Ovary (tissue), 9 donors: ENCODE data around the gene POLE3. TPM values are rescaled to one million over a fixed set of nuclear protein-coding genes. Genes with fewer than 3 reads are reported as not detected.
"Not testable (repeated sequence)": the region's sequence is repeated elsewhere in the genome, so short reads cannot be mapped to it uniquely, and the experiment has no call there.

Experiments
- DNase-seq, 5 donors: peaks; one replicate each; pipeline ENCODE4 v3.0.0-alpha.2; 2019 to 2020
- H3K27ac ChIP-seq, 2 donors: fragments of 200-600 bp; one replicate each; pipeline versions ENCODE4 v1.5.1 to v1.8.0; 2019 to 2022
- H3K27me3 ChIP-seq: fragments of 200-600 bp; one replicate; pipeline ENCODE4 v1.8.0; 2022
- H3K36me3 ChIP-seq: fragments of 200-600 bp; sonication (generic); one replicate; pipeline ENCODE4 v1.5.1; 2019
- H3K4me1 ChIP-seq: one replicate; pipeline ENCODE4 v1.8.1; 2013; ENCODE audit warnings: mild to moderate bottlenecking, moderate library complexity; ENCODE audit not compliant: insufficient read depth
- H3K4me3 ChIP-seq: fragments of 200-600 bp; sonication (generic); one replicate; pipeline ENCODE4 v1.5.1; 2017
- H3K9me3 ChIP-seq, 2 donors: fragments of 200-600 bp in 1 of 2; sonication (generic) in 1 of 2; one replicate each; pipeline versions ENCODE4 v1.5.1 to v1.8.1; 2013 to 2019; ENCODE audit warnings: mild to moderate bottlenecking in 1 of 2, moderate library complexity in 1 of 2
- EP300 ChIP-seq: sonication (generic); formaldehyde crosslinking; IDR thresholded peaks from one replicate; pipeline ENCODE4 v1.6.1; 2017; ENCODE audit warnings: antibody characterized with exemption
- POLR2A ChIP-seq: fragments of 450-650 bp; IDR thresholded peaks from one replicate; pipeline ENCODE4 v1.6.1; 2017; ENCODE audit warnings: antibody characterized with exemption, mild to moderate bottlenecking, moderate library complexity
- WGBS, 3 donors: extraction: QIAGEN DNeasy Blood & Tissue Kit in 1 of 3; methylation state at CpG; one replicate each; pipeline versions ENCODE4 v1.1.5 to v1.1.7; 2013 to 2017; 5-methylcytosine and 5-hydroxymethylcytosine counted together
- intact Hi-C, 4 donors: fragments of 100-400 bp; cut with DNase I; formaldehyde crosslinking; loops; one replicate each; pipeline versions ENCODE4 v1.11.0 to v1.15.1; 2022 to 2023
- polyA plus RNA-seq, 2 donors: library from polyadenylated mRNA; stranded (reverse); fragments of 200-250 nt in 1 of 2; fragments of 350-450 nt in 1 of 2; fragmentation: Illumina TruSeq in 1 of 2; extraction: RNeasy Lipid Tissue Mini Kit (QIAGEN cat#74804) in 1 of 2; gene quantifications; one replicate each; pipeline ENCODE4 v1.2.3, GENCODE V29; 2013 to 2014
- total RNA-seq, 7 donors: library from RNA; depleted of rRNA in 2 of 7; stranded (reverse); fragments of >200 nt in 2 of 7; fragmentation: NEBNext Ultra II Directional in 3 of 7; extraction: Animal tissue kit (Norgen Biotek cat#: 25700) in 3 of 7; gene quantifications; one replicate each; pipeline versions ENCODE4 v1.1.0 to v1.2.4, GENCODE V29; 2016 to 2023
- TF ChIP-seq, protein P1 (sequence below), 3 donors: fragments of 450-650 bp in 2 of 3; fragments of 200-600 bp in 1 of 3; IDR thresholded peaks; one replicate each; pipeline versions ENCODE4 v1.5.1 to v1.8.0; 2016 to 2022; ENCODE audit warnings: antibody characterized with exemption in 3 of 3, mild to moderate bottlenecking in 1 of 3
- donor health status: DM: no; HTN: no; CAD: no; lungs with moderate emphysema.
- donor health status: DM: no; HTN: no; CAD: no.
- donor health status: Bipolar disorder and iron deficiency.
- donor health status: DM: yes; HTN: yes; CAD: no.
- donor health status: DM: no; HTN: no; CAD: no.
- donor health status: DM: yes; HTN: yes; CAD: no.

Gene POLE3
- total and polyA plus RNA-seq, 9 donors = 12.3 to 53.6 (median 25.9) TPM

DNA sequence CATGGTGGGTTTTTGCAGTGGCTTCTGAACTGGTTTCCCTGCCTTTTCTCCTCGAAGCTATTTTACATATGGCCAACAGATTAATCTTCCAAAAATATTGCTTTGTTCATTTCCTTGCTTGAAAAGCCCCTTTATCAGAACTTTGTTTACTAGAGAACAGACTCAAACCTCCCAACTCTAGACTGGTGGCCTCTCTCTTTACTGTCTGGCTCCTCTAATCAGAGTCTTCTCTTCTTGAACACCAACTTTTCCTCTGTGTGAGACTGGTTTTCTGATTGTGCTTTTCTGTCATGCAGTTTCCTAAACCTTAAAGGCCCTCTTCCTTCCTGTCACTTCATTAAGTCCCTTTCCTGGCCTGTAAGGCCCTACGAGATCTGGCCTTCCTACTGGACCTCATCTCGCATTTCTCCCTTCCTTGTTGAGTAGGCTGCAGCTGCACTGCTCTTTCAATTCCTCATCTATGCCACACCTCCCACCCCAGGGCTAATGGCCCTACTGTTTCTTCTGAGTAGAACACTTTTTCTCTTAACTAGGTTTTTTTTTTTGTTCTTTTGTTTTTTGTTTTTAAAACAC is 5.8 kb upstream of the POLE3 start:
- TF ChIP-seq POLR2A (no peak), EP300 (no peak)
- TF ChIP-seq, protein P1, sequence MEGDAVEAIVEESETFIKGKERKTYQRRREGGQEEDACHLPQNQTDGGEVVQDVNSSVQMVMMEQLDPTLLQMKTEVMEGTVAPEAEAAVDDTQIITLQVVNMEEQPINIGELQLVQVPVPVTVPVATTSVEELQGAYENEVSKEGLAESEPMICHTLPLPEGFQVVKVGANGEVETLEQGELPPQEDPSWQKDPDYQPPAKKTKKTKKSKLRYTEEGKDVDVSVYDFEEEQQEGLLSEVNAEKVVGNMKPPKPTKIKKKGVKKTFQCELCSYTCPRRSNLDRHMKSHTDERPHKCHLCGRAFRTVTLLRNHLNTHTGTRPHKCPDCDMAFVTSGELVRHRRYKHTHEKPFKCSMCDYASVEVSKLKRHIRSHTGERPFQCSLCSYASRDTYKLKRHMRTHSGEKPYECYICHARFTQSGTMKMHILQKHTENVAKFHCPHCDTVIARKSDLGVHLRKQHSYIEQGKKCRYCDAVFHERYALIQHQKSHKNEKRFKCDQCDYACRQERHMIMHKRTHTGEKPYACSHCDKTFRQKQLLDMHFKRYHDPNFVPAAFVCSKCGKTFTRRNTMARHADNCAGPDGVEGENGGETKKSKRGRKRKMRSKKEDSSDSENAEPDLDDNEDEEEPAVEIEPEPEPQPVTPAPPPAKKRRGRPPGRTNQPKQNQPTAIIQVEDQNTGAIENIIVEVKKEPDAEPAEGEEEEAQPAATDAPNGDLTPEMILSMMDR (IDR thresholded peaks at IDR 0.05) = no peak
- intact Hi-C loops = no loop called here
- H3K9me3 ChIP-seq = no peaks in the 10 kb centered on the region
- no peak overlapping the region for H3K4me3 ChIP-seq
- no peak for DNase-seq
- peaks cover 2% of the 10 kb centered on the region for H3K4me1 ChIP-seq
- no peak overlapping the region for H3K27ac ChIP-seq
- H3K27me3 ChIP-seq = no peaks in the 10 kb centered on the region
- no peaks in the 10 kb centered on the region for H3K36me3 ChIP-seq
- 65 to 71% (median 71%) methylated on average over 3 of the region's 3 CpGs for whole genome bisulfite sequencing, 3 donors

DNA sequence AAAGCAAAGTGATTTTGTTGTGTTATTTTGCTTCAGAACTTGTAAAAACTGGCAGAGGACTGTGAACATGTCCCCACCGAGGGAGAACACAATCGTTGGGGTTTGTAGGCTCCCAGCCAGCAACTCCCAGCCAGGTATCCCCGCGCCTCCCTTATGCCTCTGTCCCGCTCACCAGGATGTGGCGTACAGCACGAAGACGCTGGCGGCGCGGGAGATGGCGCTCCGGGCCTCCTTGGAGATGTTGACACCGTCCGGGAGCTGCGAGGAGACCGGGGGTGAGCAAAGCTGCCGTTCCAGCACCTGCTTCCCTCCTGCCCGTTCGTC is 630 bp downstream of the POLE3 start:
- TF ChIP-seq POLR2A = no peak
- TF ChIP-seq, protein P1 (IDR thresholded peaks at IDR 0.05) = no peak
- TF ChIP-seq EP300 = no peak
- peak overlapping the region; percentile 75 for H3K4me3 ChIP-seq
- intact Hi-C loops = loop anchor here in 2 of 4 donors (10.0 kb wide), 2 partner anchors 105 to 135 kb away; partner anchors contain the start of genes CDC26 (in 1 of the 2), PRPF4 (in 1 of the 2) and RNF183 (in 1 of the 2)
- no peaks in the 10 kb centered on the region for H3K9me3 ChIP-seq
- H3K27me3 ChIP-seq = no peaks in the 10 kb centered on the region
- H3K27ac ChIP-seq = peak overlapping the region; percentile 96 to 98
- H3K36me3 ChIP-seq = no peaks in the 10 kb centered on the region
- peaks cover 3% of the 10 kb centered on the region for H3K4me1 ChIP-seq
- 0 to 1% (median 0%) methylated on average over 20 of the region's 20 CpGs for WGBS, 3 donors
- no peak for DNase-seq

DNA sequence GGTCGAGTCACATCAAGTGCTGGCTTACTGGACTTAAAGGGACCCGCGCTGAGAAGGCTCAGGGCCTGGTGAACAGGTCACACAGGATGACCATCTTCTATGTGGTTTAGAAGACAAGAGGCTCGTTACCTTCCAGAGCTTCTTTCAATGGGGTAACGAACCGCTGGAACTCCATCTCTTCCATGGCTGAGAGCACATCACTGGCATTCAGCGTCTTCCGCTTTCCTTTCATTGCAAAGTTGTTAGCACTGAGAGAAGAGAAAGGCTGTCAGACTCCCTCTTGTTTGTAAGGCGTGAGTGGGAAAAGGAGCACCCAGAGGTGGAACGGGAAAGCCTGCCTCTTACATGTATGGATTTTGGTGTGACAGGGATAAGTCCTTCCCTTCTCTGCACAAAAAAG is 994 bp downstream of the POLE3 start:
- TF ChIP-seq, protein P1 (IDR thresholded peaks at IDR 0.05) = no peak
- no peak for TF ChIP-seq EP300
- TF ChIP-seq POLR2A = no peak
- DNase-seq = no peak
- H3K4me1 ChIP-seq = peaks cover 3% of the 10 kb centered on the region
- intact Hi-C loops = loop anchor here in 2 of 4 donors (10.0 kb wide), 2 partner anchors 105 to 135 kb away; partner anchors contain the start of genes CDC26 (in 1 of the 2), PRPF4 (in 1 of the 2) and RNF183 (in 1 of the 2)
- H3K9me3 ChIP-seq = no peaks in the 10 kb centered on the region
- H3K36me3 ChIP-seq = no peaks in the 10 kb centered on the region
- H3K4me3 ChIP-seq = peak overlapping the region; percentile 75
- peak overlapping the region; percentile 96 to 98 for H3K27ac ChIP-seq
- 33 to 40% (median 35%) methylated on average over 10 of the region's 10 CpGs for WGBS, 3 donors
- H3K27me3 ChIP-seq = no peaks in the 10 kb centered on the region

DNA sequence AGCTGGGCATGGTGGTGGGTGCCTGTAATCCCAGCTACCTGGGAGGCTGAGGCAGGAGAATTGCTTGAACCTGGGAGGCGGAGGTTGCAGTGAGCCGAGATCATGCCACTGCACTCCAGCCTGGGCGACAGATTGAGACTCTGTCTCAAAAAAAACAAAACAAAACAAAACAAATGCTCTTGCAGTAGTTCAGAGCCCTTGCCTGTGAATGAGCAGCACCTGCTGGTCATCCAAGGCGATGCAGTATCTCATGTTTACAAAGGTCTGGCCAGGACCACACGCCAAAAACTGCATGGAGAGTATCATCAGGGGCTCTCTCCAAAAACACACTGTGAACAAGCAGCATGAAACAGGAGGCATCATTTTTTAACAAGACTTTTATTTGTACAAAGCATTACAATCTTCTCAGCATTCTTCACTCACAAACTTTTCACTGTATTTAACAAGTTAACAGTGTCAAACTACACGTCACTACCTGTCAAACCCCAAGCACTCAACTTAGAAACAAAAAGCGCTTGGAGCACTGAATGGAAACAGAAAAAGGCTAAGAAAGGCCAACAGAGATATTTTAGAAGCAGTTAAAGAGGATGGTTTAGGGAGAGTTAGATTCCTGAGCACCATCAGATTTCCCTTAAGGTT is 3.5 kb downstream of the POLE3 start:
- 20 to 28% (median 25%) methylated on average over 7 of the region's 7 CpGs for WGBS, 3 donors
- H3K36me3 ChIP-seq, H3K9me3 ChIP-seq, H3K27me3 ChIP-seq, H3K4me1 ChIP-seq, H3K27ac ChIP-seq, H3K4me3 ChIP-seq: not testable (repeated sequence)
- DNase-seq = peak; percentile 58 to 81 (median 66)
- intact Hi-C loops = loop anchor here in 2 of 4 donors (10.0 kb wide), 2 partner anchors 102 to 132 kb away; partner anchors contain the start of genes CDC26 (in 1 of the 2), PRPF4 (in 1 of the 2) and RNF183 (in 1 of the 2)
- TF ChIP-seq, protein P1 (IDR thresholded peaks at IDR 0.05) = peak; percentile 18 to 83 (median 60)

DNA sequence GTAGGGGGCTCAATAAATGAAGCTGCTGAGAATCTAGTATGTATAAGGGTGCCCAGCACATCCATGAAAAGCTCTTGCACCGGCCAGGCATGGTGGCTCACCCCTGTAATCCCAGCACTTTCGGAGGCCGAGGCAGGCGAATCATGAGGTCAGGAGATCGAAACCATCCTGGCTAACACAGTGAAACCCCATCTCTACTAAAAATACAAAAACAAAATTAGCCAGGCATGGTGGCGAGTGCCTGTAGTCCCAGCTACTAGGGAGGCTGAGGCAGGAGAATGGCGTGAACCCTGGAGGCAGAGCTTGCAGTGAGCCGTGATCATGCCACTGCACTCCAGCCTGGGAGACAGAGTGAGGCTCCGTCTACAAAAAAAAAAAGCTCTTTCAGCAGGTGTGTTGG is 4.1 kb downstream of the POLE3 start:
- not testable (repeated sequence) for H3K27ac ChIP-seq, H3K36me3 ChIP-seq, DNase-seq, H3K4me1 ChIP-seq, H3K4me3 ChIP-seq, H3K9me3 ChIP-seq, H3K27me3 ChIP-seq
- WGBS, 3 donors = 82 to 86% (median 84%) methylated on average over 9 of the region's 9 CpGs
- intact Hi-C loops = loop anchor here in 2 of 4 donors (10.0 kb wide), 2 partner anchors 102 to 132 kb away; partner anchors contain the start of genes CDC26 (in 1 of the 2), PRPF4 (in 1 of the 2) and RNF183 (in 1 of the 2)
